Keratinocyte (primary cell): ENCODE results near the gene STX8.

Experiments
- EZH2 ChIP-seq: IDR thresholded peaks from one replicate; pipeline ENCODE4 v1.6.1; 2012; ENCODE audit warnings: inconsistent platforms, mild to moderate bottlenecking, low read length, moderate library complexity
- TF ChIP-seq, protein P1 (sequence below), 3 experiments: IDR thresholded peaks in 1 of 3; conservative IDR thresholded peaks in 1 of 3; optimal IDR thresholded peaks in 1 of 3; 2 replicates in 2 of 3; 3 replicates in 1 of 3; pipeline versions ENCODE3 to v1.5.1; 2011; ENCODE audit warnings: low read length in 3 of 3, mild to moderate bottlenecking in 3 of 3, moderate library complexity in 2 of 3, control low read depth in 1 of 3, inconsistent platforms in 1 of 3; ENCODE audit not compliant: insufficient read depth in 2 of 3; ENCODE audit errors: extremely low read depth in 1 of 3

DNA sequence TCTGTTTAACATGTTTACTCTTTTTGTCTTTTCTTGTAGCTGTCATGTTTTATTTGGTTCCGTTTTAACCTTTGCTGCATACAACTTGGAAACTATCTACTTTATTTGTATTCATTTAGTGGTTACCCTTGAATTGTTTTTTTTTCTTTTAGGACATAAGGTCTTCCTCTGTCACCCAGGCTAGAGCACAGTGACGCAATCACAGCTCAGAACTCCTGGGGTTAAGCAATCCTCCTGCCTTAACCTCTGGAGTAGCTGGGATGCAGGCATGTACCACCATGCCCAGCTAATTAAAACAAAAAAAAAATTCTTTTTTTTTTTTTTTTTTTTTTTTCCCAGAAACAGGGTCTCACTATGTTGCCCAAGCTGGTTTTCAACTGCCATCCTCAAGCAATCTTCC, 39.9 kb upstream of the STX8 start:
- TF ChIP-seq, protein P1, sequence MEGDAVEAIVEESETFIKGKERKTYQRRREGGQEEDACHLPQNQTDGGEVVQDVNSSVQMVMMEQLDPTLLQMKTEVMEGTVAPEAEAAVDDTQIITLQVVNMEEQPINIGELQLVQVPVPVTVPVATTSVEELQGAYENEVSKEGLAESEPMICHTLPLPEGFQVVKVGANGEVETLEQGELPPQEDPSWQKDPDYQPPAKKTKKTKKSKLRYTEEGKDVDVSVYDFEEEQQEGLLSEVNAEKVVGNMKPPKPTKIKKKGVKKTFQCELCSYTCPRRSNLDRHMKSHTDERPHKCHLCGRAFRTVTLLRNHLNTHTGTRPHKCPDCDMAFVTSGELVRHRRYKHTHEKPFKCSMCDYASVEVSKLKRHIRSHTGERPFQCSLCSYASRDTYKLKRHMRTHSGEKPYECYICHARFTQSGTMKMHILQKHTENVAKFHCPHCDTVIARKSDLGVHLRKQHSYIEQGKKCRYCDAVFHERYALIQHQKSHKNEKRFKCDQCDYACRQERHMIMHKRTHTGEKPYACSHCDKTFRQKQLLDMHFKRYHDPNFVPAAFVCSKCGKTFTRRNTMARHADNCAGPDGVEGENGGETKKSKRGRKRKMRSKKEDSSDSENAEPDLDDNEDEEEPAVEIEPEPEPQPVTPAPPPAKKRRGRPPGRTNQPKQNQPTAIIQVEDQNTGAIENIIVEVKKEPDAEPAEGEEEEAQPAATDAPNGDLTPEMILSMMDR (optimal IDR thresholded peaks at IDR 0.05 in 1 of 3, IDR thresholded peaks at IDR 0.05 in 1 of 3, conservative IDR thresholded peaks at IDR 0.05 in 1 of 3; ENCODE audit: extremely low read depth in 1 of 3, insufficient read depth in 2 of 3, low read length in 3 of 3) = no peak
- no peak for TF ChIP-seq EZH2
